Measurements from ENCODE around the gene NRCAM. TPM values are rescaled to one million over a fixed set of nuclear protein-coding genes. Genes with fewer than 3 reads are reported as not detected.

Gene NRCAM
- total RNA-seq, 1 experiment from 2014 or later: 2.7 TPM

DNA sequence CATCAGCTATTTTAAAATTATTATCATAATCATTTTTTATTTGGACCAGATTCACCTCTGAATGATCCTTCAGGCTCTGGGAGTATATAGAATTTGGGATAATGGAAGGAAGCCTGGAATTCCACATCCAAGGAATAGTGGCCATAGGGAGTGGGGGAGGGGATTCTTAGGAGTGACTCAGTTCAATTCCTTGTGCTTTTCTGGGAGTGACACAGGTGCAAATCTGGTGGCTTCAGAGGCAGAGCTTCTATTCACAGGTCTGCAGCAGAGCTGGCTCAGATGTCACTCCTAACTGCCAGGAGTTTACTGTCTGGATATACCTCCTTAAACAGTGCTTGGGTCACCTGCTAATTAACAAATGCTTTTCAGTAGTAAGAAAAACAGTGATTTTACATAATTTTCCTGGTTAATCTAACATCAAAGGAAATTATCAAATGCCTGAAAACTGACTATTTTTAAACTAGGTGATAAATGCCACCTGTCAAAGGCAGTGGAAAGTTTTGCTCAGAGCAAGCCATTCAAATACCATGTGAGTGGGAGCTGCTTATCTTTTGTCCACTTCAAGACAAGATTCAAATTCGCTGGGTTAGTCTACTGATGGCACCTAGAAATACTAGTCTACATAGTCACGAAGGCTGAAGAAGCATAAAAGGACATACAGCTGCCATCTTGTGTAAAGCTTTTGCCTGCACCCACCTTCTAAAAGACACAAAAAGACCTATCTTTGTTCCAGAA, 219.4 kb downstream of the NRCAM start:
- H3K4me3 Mint-ChIP-seq: no peak overlapping the region
- H3K9me3 Mint-ChIP-seq: no peaks in the 10 kb centered on the region
- H3K27ac Mint-ChIP-seq: no peak overlapping the region
- ATAC-seq (peak; percentile 38), DNase-seq (ENCODE audit: low spot score) (no peak)
- POLR2A ChIA-PET: no interaction called here
- H3K4me1 Mint-ChIP-seq: peaks cover 56% of the 10 kb centered on the region
- no peaks in the 10 kb centered on the region for H3K27me3 Mint-ChIP-seq (ENCODE audit: low read depth)
- CTCF ChIA-PET: interaction anchor here (1.0 kb wide), 1 partner anchor 14 kb away, joined by 3 read pairs; no protein-coding TSS in a partner anchor
- TF ChIP-seq, protein P1, sequence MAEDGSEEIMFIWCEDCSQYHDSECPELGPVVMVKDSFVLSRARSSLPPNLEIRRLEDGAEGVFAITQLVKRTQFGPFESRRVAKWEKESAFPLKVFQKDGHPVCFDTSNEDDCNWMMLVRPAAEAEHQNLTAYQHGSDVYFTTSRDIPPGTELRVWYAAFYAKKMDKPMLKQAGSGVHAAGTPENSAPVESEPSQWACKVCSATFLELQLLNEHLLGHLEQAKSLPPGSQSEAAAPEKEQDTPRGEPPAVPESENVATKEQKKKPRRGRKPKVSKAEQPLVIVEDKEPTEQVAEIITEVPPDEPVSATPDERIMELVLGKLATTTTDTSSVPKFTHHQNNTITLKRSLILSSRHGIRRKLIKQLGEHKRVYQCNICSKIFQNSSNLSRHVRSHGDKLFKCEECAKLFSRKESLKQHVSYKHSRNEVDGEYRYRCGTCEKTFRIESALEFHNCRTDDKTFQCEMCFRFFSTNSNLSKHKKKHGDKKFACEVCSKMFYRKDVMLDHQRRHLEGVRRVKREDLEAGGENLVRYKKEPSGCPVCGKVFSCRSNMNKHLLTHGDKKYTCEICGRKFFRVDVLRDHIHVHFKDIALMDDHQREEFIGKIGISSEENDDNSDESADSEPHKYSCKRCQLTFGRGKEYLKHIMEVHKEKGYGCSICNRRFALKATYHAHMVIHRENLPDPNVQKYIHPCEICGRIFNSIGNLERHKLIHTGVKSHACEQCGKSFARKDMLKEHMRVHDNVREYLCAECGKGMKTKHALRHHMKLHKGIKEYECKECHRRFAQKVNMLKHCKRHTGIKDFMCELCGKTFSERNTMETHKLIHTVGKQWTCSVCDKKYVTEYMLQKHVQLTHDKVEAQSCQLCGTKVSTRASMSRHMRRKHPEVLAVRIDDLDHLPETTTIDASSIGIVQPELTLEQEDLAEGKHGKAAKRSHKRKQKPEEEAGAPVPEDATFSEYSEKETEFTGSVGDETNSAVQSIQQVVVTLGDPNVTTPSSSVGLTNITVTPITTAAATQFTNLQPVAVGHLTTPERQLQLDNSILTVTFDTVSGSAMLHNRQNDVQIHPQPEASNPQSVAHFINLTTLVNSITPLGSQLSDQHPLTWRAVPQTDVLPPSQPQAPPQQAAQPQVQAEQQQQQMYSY (CRISPR knock-in tag; IDR thresholded peaks at IDR 0.05): no peak
- TF ChIP-seq OVOL2 (CRISPR knock-in tag; IDR thresholded peaks at IDR 0.05; ENCODE audit: borderline replicate concordance) (no peak), SP1 (CRISPR knock-in tag; conservative IDR thresholded peaks at IDR 0.05) (no peak), ZNF416 (CRISPR knock-in tag; IDR thresholded peaks at IDR 0.05) (no peak), CBFB (CRISPR knock-in tag; IDR thresholded peaks at IDR 0.05; ENCODE audit: low read depth) (no peak)
- TF ChIP-seq, protein P2, sequence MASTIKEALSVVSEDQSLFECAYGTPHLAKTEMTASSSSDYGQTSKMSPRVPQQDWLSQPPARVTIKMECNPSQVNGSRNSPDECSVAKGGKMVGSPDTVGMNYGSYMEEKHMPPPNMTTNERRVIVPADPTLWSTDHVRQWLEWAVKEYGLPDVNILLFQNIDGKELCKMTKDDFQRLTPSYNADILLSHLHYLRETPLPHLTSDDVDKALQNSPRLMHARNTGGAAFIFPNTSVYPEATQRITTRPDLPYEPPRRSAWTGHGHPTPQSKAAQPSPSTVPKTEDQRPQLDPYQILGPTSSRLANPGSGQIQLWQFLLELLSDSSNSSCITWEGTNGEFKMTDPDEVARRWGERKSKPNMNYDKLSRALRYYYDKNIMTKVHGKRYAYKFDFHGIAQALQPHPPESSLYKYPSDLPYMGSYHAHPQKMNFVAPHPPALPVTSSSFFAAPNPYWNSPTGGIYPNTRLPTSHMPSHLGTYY (CRISPR knock-in tag; IDR thresholded peaks at IDR 0.05): no peak
- TF ChIP-seq, protein P3, sequence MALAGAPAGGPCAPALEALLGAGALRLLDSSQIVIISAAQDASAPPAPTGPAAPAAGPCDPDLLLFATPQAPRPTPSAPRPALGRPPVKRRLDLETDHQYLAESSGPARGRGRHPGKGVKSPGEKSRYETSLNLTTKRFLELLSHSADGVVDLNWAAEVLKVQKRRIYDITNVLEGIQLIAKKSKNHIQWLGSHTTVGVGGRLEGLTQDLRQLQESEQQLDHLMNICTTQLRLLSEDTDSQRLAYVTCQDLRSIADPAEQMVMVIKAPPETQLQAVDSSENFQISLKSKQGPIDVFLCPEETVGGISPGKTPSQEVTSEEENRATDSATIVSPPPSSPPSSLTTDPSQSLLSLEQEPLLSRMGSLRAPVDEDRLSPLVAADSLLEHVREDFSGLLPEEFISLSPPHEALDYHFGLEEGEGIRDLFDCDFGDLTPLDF (CRISPR knock-in tag; IDR thresholded peaks at IDR 0.05): no peak
- H3K36me3 Mint-ChIP-seq: no peaks in the 10 kb centered on the region

DNA sequence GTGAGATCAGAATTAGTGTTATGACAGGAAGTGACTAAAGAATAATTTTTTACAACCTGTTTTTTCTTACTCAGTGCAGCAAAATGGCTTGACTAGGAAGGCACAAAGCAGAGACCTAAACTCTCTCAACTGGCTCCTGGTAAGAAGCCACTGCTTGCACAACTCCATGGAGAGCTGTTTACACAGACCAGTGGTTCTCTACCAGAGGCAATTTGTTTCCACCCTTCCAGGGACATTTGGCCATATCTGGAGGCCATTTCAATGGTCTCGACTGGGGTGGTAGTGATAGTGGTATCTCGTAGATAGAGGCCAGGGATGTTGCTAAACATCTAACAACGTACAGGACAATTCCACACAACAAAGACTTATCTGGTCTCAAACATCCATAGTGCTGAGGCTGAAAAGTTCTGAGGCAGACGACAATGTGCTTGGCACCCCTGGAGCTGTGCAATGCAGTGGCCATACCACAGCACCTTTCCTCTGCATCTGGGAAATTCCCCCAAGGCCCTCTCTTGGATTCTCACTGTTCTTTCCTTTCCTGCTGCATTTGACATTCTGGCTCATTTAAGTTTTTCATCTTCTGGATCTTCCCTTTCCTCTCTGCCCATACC, 220.7 kb downstream of the NRCAM start:
- ChIA-PET POLR2A (no interaction called here), CTCF (interaction anchor here (1.0 kb wide), 1 partner anchor 9 kb away, joined by 3 read pairs; no protein-coding TSS in a partner anchor)
- DNase-seq (ENCODE audit: low spot score) (no peak), ATAC-seq (no peak)
- Mint-ChIP-seq H3K4me1 (peaks cover 52% of the 10 kb centered on the region), H3K4me3 (no peak overlapping the region), H3K9me3 (no peaks in the 10 kb centered on the region), H3K36me3 (no peaks in the 10 kb centered on the region), H3K27ac (peak overlapping the region; percentile 24), H3K27me3 (ENCODE audit: low read depth) (no peaks in the 10 kb centered on the region)
- TF ChIP-seq GTF2I (CRISPR knock-in tag; conservative IDR thresholded peaks at IDR 0.05) (no peak), ZNF232 (CRISPR knock-in tag; IDR thresholded peaks at IDR 0.05) (no peak), CREM (CRISPR knock-in tag; IDR thresholded peaks at IDR 0.05) (no peak), MXD4 (CRISPR knock-in tag; IDR thresholded peaks at IDR 0.05; ENCODE audit: borderline replicate concordance) (no peak), NFYB (CRISPR knock-in tag; conservative IDR thresholded peaks at IDR 0.05; ENCODE audit: low read depth) (no peak), ZNF219 (CRISPR knock-in tag; IDR thresholded peaks at IDR 0.05; ENCODE audit: borderline replicate concordance) (no peak)
- TF ChIP-seq, protein P4, sequence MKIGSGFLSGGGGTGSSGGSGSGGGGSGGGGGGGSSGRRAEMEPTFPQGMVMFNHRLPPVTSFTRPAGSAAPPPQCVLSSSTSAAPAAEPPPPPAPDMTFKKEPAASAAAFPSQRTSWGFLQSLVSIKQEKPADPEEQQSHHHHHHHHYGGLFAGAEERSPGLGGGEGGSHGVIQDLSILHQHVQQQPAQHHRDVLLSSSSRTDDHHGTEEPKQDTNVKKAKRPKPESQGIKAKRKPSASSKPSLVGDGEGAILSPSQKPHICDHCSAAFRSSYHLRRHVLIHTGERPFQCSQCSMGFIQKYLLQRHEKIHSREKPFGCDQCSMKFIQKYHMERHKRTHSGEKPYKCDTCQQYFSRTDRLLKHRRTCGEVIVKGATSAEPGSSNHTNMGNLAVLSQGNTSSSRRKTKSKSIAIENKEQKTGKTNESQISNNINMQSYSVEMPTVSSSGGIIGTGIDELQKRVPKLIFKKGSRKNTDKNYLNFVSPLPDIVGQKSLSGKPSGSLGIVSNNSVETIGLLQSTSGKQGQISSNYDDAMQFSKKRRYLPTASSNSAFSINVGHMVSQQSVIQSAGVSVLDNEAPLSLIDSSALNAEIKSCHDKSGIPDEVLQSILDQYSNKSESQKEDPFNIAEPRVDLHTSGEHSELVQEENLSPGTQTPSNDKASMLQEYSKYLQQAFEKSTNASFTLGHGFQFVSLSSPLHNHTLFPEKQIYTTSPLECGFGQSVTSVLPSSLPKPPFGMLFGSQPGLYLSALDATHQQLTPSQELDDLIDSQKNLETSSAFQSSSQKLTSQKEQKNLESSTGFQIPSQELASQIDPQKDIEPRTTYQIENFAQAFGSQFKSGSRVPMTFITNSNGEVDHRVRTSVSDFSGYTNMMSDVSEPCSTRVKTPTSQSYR (CRISPR knock-in tag; IDR thresholded peaks at IDR 0.05): no peak
- TF ChIP-seq, protein P2 (CRISPR knock-in tag; IDR thresholded peaks at IDR 0.05): no peak
- TF ChIP-seq, protein P5, sequence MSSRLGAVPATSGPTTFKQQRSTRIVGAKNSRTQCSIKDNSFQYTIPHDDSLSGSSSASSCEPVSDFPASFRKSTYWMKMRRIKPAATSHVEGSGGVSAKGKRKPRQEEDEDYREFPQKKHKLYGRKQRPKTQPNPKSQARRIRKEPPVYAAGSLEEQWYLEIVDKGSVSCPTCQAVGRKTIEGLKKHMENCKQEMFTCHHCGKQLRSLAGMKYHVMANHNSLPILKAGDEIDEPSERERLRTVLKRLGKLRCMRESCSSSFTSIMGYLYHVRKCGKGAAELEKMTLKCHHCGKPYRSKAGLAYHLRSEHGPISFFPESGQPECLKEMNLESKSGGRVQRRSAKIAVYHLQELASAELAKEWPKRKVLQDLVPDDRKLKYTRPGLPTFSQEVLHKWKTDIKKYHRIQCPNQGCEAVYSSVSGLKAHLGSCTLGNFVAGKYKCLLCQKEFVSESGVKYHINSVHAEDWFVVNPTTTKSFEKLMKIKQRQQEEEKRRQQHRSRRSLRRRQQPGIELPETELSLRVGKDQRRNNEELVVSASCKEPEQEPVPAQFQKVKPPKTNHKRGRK (CRISPR knock-in tag; IDR thresholded peaks at IDR 0.05; ENCODE audit: borderline replicate concordance): no peak
- TF ChIP-seq, protein P6, sequence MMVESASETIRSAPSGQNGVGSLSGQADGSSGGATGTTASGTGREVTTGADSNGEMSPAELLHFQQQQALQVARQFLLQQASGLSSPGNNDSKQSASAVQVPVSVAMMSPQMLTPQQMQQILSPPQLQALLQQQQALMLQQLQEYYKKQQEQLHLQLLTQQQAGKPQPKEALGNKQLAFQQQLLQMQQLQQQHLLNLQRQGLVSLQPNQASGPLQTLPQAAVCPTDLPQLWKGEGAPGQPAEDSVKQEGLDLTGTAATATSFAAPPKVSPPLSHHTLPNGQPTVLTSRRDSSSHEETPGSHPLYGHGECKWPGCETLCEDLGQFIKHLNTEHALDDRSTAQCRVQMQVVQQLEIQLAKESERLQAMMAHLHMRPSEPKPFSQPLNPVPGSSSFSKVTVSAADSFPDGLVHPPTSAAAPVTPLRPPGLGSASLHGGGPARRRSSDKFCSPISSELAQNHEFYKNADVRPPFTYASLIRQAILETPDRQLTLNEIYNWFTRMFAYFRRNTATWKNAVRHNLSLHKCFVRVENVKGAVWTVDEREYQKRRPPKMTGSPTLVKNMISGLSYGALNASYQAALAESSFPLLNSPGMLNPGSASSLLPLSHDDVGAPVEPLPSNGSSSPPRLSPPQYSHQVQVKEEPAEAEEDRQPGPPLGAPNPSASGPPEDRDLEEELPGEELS (CRISPR knock-in tag; IDR thresholded peaks at IDR 0.05): no peak
- TF ChIP-seq, protein P7, sequence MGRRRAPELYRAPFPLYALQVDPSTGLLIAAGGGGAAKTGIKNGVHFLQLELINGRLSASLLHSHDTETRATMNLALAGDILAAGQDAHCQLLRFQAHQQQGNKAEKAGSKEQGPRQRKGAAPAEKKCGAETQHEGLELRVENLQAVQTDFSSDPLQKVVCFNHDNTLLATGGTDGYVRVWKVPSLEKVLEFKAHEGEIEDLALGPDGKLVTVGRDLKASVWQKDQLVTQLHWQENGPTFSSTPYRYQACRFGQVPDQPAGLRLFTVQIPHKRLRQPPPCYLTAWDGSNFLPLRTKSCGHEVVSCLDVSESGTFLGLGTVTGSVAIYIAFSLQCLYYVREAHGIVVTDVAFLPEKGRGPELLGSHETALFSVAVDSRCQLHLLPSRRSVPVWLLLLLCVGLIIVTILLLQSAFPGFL (CRISPR knock-in tag; IDR thresholded peaks at IDR 0.05; ENCODE audit: borderline replicate concordance): no peak
